GM12891 (cell line): ENCODE data around the gene WSCD2.
A peak's percentile ranks its signal among the peaks of the same experiment; 100 is the strongest.

Experiments used
- DNase-seq: peaks from one replicate; pipeline ENCODE4 v3.0.0; 2011; ENCODE audit warnings: low spot score; ENCODE audit not compliant: insufficient read length
- FAIRE-seq: peaks from 2 replicates; lab custom pipeline; 2011; peaks lifted over from hg19 to GRCh38; lab: Jason Lieb, UNC
- PAX5 ChIP-seq: IDR thresholded peaks from 2 replicates; pipeline ENCODE4 v1.6.1; 2011; ENCODE audit warnings: low read length, moderate library complexity, mild to moderate bottlenecking; ENCODE audit not compliant: insufficient read depth, severe bottlenecking
- POLR2A ChIP-seq: IDR thresholded peaks from 2 replicates; pipeline ENCODE4 v1.6.1; 2011; ENCODE audit warnings: low read depth, low read length, control low read depth
- POLR2AphosphoS5 ChIP-seq: IDR thresholded peaks from 2 replicates; pipeline ENCODE4 v1.6.1; 2011; ENCODE audit warnings: low read depth, low read length, control low read depth
- POU2F2 ChIP-seq: IDR thresholded peaks from 2 replicates; pipeline ENCODE4 v1.6.1; 2011; ENCODE audit warnings: low read depth, mild to moderate bottlenecking, control low read depth, low read length, moderate library complexity
- SPI1 ChIP-seq: IDR thresholded peaks from 2 replicates; pipeline ENCODE4 v1.6.1; 2011; ENCODE audit warnings: low read depth, low read length, control low read depth
- TAF1 ChIP-seq: IDR thresholded peaks from 2 replicates; pipeline ENCODE4 v1.6.1; 2011; ENCODE audit warnings: low read depth, low read length, control low read depth

WSCD2 gene

DNA sequence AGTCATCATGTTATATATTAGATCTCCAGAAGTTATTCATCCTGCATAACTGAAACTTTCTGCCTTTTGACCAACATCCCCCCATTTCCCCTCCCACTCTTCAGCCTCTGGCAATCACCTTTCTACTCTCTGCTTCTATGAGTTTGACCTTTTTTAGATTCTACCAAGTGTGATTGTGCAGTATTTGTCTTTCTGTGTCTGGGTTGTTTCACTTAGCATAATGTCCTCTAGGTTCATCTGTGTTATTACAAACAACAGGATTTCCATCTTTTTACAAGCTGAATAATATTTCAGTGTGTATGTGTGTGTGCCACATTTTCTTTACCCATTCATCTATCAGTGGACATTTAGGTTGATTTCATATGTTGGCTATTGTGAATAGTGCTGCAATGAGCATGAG is 11.2 kb upstream of the WSCD2 start:
- no peak for TF ChIP-seq SPI1
- TF ChIP-seq POU2F2: no peak
- TF ChIP-seq PAX5: no peak
- no peak for TF ChIP-seq POLR2A
- no peak for TF ChIP-seq POLR2AphosphoS5
- TF ChIP-seq TAF1: no peak
- no peak for FAIRE-seq
- DNase-seq: no peak

DNA sequence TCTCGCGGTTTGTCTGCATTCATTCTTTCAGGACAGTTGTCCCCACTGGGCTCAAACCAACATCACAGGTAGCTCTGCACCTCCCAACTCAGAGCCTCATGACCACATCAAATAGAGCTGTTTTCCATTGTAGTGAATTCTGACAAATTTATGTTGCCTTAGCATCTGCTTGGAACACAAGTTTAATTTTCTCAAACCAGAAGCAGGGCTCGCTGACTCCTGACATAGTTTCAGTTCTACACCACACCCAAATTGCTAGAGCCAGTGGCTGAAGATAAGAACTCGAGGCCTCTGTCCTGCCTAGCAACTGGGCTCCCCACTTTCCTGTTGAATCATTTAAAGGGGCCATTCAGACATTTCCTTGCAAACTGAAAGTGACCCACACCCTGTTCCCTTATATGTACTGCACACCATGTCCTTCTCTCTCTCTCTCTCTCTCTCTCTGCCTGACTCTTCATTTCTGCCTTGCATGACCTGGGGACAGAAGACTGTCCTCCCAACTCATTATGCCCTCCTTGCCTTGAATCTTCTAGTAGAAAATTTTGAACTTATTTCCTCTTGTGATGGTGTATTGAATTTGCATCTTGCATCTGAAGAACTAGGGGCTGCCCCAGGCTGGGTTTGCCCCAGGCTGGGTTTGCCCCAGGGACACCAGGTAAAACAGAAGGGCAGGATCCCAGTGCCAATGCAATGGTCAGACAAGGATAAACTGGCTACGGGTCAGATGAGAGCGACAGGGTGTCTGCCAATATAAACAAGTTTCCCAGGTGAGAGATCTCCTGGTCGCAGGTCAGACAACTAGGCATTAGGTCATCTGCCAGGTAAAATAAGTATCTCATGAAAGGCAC is 9.7 kb upstream of the WSCD2 start:
- no peak for DNase-seq
- peak; percentile 28 for FAIRE-seq
- no peak for TF ChIP-seq POLR2AphosphoS5
- TF ChIP-seq TAF1: no peak
- TF ChIP-seq SPI1: no peak
- no peak for TF ChIP-seq POLR2A
- TF ChIP-seq PAX5: no peak
- no peak for TF ChIP-seq POU2F2

DNA sequence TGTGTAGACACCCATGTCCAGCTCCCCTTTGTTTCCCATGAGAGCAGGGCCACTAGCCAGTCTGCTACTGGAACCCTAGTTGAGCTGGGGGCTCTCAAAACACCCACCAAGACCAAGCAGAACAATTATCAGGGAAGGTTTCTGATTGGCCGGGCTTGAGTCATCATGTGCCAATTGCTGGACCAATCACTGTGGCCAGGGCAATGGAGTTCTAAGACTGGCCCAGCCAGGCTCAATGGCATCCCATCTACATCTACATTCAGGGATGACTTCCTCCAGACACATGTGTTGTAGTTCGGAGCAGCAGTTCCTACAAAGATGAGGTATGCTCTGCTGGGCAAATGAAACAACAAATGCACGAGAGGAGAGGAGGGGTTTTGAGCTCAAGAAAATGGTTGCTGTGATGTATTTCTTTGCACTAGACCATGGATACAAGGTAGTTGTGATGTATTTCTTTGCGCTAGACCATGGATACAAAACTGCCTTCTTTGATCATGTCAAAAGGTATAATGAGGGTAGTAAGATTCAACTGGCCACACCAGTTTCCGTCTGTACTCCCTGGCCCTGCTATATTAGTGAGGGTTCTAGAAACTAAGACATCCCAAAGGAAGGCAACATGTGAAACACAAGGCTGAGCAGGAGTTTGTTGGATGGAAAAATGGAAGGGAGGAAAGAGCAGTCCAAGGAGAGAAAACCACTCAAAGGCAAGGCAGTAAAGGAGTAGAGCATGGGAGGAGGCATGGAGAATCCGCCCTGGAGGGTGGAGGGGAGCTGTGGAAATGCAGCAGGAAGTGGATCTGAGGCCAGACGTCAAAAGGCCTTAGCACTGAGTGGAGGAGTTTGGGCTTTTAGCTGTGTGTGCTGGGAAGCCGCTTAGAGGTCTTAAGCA is 8.9 kb upstream of the WSCD2 start:
- DNase-seq (no peak), FAIRE-seq (peak; percentile 26)
- TF ChIP-seq TAF1: no peak
- no peak for TF ChIP-seq POLR2AphosphoS5

DNA sequence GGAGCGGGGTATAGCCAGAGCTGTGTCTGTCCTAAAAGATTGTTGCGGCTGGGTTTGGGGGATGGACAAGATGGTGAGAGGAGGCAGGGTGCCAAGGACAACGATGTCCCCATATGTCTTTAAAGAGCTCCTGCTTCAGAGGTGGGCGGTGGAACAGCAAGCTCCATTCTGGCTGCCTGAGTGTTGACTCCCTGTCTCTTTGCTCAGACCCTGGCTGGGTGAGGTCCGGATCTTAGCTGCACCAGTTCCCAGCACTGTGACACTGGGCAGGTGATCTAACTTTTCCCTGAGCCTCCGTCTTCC is 8.3 kb upstream of the WSCD2 start:
- FAIRE-seq (no peak), DNase-seq (no peak)
- no peak for TF ChIP-seq SPI1
- no peak for TF ChIP-seq PAX5

DNA sequence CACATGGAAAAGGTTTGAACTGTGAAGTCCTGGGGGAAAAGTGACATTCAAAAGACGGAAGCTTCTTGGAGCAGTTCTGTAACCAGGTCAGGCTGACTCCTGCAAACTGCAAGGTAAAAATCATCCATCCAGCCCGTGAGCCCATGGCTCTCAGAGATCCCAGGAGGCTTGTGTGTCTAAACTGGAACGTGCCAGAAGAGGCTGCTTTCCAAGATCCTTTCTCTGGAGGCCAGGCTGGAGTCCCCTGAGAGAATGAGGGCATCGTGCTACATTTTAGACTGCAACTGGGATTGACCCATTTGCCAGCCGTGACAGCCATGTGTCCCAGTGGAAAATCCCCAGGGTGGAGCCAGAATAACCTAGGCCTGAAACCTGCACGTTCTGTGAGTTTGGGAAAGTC is 7.8 kb upstream of the WSCD2 start:
- no peak for TF ChIP-seq TAF1
- TF ChIP-seq PAX5: no peak
- no peak for TF ChIP-seq POU2F2
- TF ChIP-seq SPI1: no peak
- TF ChIP-seq POLR2AphosphoS5: no peak
- no peak for TF ChIP-seq POLR2A
- FAIRE-seq: no peak
- no peak for DNase-seq

DNA sequence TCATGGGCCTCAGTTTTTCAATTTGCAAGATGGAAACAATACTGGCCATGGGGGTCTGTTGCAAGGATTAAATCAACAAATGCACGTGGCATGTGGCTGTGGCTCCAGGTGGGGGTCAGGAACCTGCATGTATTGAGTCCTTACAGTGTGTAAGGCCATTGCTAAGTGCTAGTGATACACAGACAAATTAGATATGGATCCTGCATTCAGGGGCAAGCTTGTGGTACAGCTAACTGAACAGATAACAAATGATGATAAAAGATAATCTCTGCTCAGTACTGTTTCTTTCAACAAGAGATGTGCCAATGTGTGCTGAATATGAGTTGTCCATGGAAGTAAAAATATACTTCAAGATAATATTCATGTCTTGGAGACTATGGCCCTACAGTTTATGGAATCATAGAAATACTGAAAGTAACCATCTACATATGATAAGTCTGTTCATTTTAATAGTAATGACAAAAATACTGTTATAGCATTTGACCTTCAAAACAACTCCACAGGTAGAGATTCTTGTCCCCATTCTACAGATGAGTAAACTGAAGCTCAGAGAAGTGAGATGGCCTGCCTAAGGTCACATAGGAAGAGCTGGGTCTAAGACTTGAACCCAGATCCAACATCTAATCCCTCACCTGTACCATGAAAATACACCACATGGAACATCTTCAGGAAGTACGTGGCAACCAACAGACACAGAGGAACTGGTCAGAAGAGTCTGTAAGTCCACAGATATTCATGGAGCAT is 7.2 kb upstream of the WSCD2 start:
- no peak for FAIRE-seq

DNA sequence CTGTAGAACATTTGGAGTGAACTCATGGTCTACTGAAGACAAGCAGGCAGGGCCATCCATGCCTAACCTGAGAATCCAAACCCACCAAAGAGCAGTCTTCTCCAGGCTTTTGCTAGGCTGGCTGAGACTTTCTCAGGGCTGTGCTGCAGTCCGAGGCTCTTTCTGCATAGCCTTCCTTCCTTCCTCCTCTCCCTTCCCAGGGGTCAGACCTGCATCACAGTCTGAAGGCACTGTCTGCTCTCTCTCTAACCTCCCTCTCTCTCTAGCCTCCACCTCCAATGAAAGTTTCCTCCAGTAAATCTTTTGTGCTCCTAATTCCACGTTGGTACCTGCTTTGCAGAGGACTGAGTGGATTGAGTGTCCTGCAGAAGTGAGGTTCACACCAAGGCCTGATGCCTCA is 6.4 kb upstream of the WSCD2 start:
- no peak for FAIRE-seq
- DNase-seq: no peak
- no peak for TF ChIP-seq SPI1
- TF ChIP-seq POU2F2: no peak
- TF ChIP-seq POLR2A: no peak
- TF ChIP-seq POLR2AphosphoS5: no peak
- TF ChIP-seq TAF1: no peak
- no peak for TF ChIP-seq PAX5

More for the DNA sequence above, 7.2 kb upstream of the WSCD2 start:
- TF ChIP-seq PAX5 (no peak), POU2F2 (no peak), TAF1 (no peak)
- DNase-seq: no peak

DNA sequence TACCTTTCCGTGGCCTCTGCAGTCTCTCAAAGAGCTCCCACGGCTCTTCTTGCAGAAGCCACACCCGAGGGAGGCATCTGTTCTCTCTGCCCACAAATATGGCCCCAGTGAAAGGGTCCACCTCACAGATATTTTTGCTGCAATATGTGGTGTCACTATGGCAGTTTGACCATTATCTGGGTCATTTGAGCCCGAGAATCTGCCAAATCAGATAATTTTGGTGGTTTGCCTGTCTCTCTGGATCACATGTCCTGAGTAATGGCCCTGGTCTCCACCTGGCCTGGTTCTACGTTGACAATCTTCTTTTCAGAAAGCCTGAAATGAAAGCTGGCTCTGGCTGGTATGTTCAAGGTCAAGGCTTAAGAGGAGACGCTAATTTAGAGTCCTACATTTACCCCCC is 5.7 kb upstream of the WSCD2 start:
- FAIRE-seq (no peak), DNase-seq (no peak)
- TF ChIP-seq TAF1 (no peak), SPI1 (no peak), POLR2AphosphoS5 (no peak), POU2F2 (no peak), POLR2A (no peak)

DNA sequence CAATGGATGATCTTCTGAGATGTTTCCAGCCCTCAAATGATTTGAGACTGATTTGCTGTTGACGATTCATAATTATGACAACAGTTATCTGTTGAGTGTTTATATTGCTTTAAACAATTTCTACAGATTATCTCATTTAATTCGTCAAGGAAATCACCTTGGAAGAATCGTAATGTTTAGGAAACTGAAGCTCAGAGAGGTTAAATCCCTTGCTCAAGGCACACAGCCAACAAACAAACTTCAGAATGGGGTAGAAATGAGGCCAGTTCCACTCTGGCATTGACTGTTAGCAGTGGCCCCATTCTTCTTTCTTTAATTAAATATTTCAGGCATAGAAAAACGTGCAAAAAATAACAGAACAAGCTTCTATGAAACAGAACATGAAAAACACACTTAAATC is 4.0 kb upstream of the WSCD2 start:
- FAIRE-seq (no peak), DNase-seq (no peak)
- TF ChIP-seq POLR2A (no peak), POU2F2 (no peak), POLR2AphosphoS5 (no peak), TAF1 (no peak), SPI1 (no peak), PAX5 (no peak)

DNA sequence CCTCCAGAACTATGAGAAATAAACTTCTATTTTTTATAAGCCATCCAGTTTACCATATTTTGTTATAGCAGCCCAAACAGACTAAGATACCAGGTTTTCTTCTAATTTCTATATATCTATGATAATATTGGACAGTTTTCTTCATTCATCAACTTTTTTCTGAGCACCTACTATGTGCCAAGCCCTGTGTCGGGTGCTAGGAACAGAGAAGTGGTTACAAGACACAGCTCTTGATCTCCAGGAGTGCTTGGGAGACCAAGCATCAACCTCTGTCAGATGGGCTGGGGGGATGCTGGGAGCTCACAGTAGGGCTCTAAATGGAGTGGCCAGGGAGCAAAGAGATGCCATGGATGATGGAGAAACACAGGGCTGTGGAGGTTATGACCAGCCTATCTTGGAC is 2.9 kb upstream of the WSCD2 start:
- DNase-seq (no peak), FAIRE-seq (no peak)
- TF ChIP-seq POLR2A (no peak), SPI1 (no peak), TAF1 (no peak), POLR2AphosphoS5 (no peak), POU2F2 (no peak), PAX5 (no peak)
